Activated CD4-positive, CD25-positive, alpha-beta regulatory T cell treated with anti-CD3 and anti-CD28 coated beads, Interleukin-2, amount 50 U/mL, for 72 hours (primary cell): ENCODE results near the gene IL4R.

Experiments
- DNase-seq: peaks from one replicate; pipeline ENCODE4 v3.0.0; 2021

Gene IL4R

GRCh38 chr16:27289669-27290068 is 24.1 kb upstream of the IL4R start:
- DNase-seq: no peak

DNA sequence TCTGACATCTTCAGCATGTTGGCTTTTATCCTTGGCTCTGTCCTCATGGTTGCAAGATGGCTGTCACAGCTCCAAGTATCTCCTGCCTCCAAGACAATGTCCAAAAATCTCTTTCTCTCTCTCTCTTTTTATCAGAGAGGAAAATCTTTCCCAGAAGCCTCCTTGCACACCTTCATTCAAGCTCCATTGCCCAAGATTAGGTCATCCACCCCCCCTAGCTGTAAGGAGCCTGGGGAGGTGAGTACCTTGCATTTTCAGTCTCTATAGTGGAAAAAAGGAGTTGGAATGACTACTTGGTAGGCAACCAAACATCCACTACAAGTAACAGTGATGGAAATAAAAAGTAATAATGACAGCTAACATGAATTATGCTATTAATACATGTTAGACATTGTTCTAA is 23.2 kb upstream of the IL4R start:
- no peak for DNase-seq

- DNase-seq: peak; percentile 25
These were observed 22.7 kb upstream of the IL4R start for GRCh38 chr16:27291106-27291505.

DNA sequence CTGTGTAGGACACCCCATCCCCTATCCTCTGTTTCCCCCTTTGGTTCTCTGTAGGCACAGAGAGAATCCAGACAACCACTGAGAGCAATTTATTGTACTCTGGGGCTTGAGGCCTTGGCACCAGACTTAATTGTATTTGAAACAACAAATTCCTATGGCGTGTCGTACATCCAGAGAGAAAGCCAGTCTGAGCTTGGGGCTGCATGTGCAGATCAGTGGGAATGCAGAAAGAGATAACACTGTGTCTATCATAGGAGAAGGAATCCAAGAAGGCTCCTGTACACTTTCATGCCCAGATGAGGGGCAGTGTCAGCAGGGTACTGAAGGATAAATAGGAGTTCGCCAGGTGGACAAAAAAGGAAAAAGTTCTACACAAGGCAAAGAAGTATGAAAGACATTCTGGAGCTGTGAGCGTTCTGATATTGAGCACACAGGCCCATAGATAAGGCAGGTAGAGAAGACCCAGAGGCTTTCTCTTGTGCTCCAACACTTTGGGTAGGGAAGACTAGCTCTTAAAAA is 22.0 kb upstream of the IL4R start:
- DNase-seq: peak; percentile 9

GRCh38 chr16:27293343-27293742 is 20.4 kb upstream of the IL4R start:
- DNase-seq: peak; percentile 16

- no peak for DNase-seq
These were observed 15.6 kb upstream of the IL4R start for GRCh38 chr16:27298132-27298531.

- no peak for DNase-seq
These were observed 12.4 kb upstream of the IL4R start for GRCh38 chr16:27301236-27301861.

DNA sequence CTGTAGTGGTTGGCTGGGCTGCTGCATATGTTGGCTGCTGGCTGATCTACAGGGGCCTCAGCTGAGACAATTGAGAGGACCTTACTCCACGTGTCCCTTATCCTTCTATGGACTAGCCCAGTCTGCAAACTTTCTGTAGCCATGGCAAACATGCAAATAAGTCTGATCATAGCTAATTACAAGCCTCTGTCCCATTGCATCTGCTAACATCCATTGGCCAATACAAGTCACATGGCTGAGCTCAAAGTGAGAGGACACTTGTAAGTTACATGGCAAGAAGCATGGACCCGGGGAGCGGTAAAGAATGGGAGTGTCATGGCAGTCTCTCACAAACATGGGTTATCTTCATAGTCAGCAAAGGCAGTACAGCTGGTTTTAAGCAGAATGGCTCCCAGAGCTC is 11.6 kb upstream of the IL4R start:
- DNase-seq: no peak

GRCh38 chr16:27303256-27304100 is 10.3 kb upstream of the IL4R start:
- no peak for DNase-seq

GRCh38 chr16:27304102-27304501 is 9.7 kb upstream of the IL4R start:
- DNase-seq: no peak

- DNase-seq: no peak
These were observed 8.7 kb upstream of the IL4R start for GRCh38 chr16:27304881-27305745.

DNA sequence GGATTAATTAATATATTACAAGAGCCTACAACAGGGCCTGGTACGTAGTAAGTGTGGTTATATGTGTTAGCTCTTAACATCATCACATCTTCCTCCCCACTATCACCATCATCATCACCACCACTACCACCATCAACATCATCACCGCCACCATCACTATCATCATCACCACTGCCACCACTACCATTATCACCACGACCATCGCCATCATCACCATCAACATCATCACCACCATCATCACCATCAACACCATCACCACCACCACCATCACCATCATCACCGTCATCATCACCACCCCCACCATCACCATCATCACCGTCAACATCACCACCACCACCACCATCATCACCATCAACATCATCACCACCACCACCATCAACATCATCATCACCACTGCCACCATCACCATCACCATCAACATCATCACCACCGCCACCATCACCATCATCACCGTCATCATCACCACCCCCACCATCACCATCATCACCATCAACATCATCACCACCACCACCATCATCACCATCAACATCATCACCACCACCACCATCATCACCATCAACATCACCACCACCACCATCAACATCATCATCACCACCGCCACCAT is 7.8 kb upstream of the IL4R start:
- DNase-seq: no peak

DNA sequence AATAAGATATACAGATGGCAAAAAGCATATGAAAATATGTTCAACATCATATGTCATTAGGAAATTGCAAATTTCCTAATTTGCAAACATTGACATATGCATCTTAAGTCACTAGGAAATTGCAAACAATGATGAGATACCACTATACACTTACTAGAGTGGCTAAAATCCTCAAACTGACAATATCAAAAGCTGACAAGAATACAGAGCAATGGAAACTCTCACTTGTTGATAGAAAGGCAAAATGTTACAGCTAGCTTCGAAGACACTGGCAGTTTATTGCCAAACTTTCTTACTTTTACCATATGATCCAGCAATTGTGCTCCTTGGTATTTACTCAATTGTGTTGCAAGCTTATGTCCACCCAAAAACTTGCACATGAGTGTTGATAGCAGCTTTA is 5.0 kb upstream of the IL4R start:
- DNase-seq: no peak

DNA sequence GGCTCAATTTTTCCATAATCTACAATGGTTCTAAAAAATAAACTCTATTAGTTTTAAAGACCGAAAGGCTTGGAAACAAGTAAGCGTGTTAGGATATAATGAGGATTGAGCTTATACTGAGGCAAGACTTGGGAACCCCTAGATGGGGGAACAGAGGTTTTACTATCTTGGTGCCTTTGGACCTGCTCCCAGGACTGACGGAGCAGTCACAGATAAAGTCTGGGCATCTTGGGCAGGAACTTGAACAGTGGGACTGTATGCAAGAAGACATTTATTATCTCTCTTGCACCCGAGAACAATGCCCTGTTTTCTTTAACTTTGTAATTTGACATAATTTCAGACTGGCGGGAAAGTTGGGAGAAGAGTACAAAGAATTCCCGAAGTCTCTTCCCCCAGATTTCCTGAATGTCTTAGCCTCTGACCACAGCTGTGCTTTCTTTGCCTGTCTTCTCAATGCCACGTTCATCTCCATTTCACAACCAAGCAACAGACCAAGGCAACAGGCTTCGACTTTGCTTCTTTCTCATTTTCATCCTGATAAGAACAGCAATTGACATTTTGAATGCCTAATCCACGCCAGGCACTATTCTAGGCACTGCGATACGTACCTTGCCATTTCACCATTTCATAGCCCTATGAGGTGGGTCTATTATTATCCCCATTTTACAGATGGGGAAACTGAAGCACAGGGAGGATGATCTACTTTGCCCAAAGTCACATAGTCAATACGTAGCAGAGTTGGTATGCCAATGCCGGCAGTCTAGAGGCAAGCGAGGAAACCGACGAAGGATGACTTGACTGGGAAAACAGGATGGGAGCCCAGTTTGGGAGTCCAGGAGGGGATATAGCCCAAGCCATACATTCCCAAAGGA is 3.0 kb upstream of the IL4R start:
- no peak for DNase-seq

DNA sequence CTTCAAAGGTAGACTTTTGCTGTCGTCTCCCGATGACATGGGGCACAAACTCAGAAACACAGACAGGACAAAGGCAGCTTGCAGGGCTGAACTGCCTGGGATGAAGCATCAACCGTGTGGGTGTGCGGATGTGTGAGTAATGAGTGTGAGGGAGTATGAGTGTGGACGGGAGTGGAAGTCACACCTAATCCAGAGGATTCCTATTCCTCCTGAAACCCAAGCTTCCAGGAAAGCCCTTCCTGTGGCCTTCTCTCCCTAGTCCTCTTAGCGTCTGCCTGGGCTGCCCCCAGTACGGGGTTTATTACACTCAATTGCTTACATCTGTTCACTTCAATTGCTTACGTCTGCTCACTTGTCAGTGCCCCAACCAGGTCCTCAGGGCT is 2.3 kb upstream of the IL4R start:
- DNase-seq: no peak

DNA sequence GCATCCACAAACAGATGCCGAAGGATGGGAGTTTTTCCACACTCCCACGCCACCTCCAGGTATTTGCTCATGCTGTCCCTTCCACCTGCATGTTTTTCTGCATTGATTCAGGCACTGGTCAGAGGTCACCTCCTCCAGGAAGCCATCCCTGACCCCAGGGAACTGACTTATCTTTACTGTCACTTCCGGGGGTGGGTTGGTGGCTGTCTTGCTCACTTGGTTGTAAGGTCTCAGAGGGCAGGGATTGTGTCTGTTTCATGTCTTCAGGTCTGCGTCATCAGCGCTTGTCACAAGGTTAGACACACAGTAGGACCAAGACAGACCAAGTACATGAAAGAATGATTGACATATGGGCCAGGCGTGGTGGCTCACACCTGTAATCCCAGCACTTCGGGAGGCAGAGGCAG is 1.9 kb upstream of the IL4R start:
- DNase-seq: no peak

GRCh38 chr16:27312580-27313421 is 973 bp upstream of the IL4R start:
- DNase-seq: no peak

DNA sequence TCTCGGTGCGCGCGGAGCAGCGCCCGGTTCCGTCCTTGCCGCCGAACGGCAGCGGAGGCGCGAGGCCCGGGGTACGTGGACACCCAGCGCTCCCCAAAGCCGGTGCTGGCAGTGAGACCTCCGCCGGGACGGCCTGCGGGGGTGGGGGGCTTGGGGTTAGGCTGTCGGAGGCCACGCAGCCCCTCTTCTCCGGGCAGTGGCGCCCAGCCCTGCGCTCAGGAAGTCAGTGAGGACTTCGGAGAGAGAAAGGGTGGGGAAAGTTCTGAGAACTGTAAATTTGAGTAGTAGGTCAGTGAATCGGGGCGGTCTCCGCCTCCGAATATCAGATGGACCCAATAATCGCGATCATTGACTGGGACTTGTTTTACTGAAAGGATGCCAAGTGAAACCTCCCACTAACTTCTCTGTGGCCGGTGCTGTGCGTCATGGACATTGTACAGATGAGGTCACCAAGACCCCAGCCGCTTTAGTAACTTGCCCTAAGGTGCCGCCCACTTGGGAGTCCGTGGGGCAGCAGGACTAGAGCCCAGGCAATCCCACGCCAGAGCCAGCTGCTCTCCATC is 468 bp downstream of the IL4R start:
- peak; percentile 63 for DNase-seq

DNA sequence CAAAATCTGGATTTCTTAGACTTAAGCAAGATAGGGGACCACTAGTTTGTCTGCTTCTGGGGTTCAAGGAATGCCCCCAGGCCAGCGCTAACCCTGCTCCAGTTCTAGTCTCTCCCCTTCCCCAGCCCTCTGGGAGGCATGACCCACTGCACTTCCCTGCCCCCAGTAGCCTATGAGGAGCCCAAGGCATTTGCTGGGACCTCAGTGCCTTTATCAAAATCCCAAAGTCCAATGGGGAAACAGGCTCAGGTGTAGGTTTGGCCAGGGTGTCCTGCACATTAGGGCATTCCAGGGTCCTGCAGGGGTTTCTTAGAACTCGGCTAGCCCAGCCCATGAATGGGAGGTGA is 1.2 kb downstream of the IL4R start:
- DNase-seq: no peak

DNA sequence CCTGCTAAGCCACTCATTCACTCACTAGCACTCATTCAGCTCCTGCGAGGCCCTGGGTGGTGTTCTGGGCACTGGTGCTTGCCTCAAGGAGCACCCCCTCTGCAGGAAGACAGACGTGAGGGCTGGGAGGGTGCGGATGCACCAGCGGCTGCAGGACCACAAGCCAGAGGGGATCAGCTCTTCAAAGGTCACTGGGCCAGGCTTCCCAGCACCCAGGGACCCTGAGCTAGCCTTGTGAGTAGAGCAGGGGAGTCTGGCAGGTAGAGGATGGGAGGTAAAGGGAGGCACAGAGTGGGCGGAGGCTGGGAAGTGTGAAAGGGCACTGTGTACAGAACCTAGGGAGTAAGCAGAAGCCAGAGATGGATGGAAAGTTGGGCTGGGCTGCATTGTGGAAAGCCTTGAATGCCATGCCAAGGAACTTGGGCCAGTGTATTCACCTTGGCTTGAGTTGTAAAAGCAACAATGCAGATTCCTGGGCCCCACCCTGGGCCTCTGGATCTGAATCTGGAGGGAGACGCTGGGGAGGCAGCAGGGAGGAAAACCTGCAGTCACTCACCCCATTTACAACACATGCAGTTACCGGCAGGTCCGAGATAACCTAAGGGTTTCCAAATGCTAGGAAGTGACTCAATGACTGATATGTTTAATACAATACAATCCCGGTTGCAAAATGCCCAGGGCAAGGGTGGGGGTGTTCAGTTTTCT is 1.7 kb downstream of the IL4R start:
- DNase-seq: peak; percentile 65
